HUDEP-2 (cell line): Measurements from ENCODE around the gene GM2A.

ENCODE experiments used
- DNase-seq, 76 experiments: peaks; one replicate each; lab custom pipeline; 2025; ENCODE audit not compliant: unreplicated experiment in 76 of 76; lab: John Stamatoyannopoulos, UW

Gene GM2A

GRCh38 chr5:151252762-151253604 lies at the start of gene GM2A:
GM2A (plus strand) TSS chr5:151253185; CDS start chr5:151253217, 32 bp downstream.
- DNase-seq: peak; percentile 50 to 100 (median 99)

- no peak for DNase-seq
Observed at GRCh38 chr5:151204051-151204450, 48.9 kb upstream of the GM2A start.

DNA sequence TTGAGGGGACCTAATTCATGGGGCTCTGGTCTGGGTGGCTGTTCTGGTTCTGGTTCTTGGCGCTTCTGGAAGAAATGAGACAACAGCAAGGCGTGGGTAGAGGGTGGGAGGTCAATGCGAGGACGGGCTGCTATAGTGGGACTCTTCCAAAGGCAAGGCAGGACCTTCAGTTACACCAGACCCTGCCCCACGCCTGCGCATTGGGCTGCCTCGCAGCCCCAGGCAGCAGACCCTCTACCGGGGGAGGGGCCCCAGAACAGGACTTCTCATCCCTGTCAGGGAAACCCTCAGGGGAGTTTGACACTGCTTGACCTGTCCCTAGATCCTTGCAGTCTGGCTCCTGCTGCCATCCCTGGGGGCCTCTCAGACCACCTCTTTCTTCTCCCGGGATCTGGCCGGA lies 47.6 kb upstream of the GM2A start:
- DNase-seq: no peak

DNA sequence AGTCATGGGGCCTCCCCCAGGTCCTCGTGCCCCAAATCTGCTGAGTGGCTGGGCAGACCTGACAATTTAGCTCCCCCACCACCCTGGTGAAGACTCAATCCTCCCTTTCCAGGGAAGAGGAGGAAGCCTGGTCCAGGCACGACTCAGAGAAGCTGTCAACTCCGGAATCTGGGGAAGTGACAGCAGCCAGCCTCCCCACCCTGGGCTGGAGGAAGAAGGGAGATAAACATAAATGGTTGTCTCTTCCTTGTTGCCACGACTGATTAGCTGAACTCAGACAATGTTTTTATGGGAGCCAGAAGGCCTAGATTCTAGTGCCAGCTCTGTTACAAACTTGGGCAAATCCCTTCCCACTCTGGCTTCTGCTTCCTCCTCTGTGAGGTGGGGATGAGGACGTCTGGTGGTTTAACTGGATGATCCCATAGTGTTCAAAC lies 44.5 kb upstream of the GM2A start:
- DNase-seq: peak in 4 of 76 experiments; percentile 13 to 47 (median 22)

DNA sequence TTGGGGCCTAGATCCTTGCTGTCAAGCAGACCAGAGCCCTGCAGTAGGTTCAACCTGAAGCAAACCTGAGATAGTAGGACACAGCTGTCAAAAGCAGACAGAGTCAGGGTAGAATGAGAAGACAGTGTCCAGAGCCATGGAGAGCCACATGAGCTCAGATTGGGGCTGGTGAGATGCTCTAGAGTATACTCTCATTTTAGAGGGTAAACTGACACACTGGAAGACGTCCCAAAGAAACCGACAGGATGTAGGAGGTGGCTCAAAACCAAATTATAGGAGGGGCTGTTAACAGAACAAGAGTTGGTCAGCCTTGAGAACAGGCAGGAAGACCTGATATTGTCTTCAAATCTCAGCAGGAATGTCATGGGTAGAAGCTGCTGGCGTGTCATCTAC lies 40.6 kb upstream of the GM2A start:
- DNase-seq: no peak

GRCh38 chr5:151213803-151214613 lies 39.0 kb upstream of the GM2A start:
- DNase-seq: peak in 74 of 76 experiments; percentile 20 to 92 (median 83)

DNA sequence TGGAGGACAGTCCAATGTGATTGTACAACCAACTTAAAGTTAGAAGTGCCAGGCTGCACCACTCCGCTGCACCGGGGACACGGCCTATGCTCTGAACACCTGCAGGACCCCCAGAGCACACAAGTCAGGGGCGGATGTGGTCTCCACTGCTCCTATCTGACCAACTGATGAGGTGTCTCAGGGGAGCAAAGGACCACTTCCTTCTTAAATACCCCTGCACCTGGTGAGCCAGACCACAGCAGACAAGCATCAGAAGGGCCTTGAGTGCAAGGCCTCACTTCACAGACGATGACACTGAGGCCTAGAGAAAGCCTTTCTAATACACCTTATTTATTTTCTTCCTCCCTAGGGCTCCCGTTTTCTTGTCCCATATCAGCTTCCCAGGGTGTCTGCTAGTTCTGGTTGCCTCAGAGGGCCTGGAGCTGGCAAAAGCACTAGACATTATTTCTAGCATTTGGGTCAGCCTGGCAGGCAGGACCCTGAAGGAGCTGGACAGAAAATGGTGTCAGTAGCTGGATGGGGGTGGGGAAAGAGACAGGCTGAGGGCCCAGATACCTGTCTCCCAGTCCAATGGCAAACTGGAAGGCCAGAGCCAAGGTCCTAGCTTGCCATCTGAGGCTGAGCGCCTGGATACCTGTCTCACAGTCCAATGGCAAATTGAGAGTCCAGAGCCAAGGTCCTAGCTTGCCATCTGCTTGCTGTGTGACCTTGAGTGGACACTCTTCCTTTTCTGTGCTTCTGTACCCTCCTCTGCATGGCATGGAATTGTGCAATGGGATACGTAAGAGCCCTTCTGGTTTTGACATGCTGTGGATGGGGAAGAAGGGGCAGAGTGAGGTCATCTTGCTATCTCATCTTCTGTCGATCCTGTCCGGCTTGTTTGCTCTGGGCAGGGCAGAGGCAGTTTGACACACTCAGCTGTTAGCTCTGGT lies 38.1 kb upstream of the GM2A start:
- DNase-seq: peak in 1 of 76 experiments; percentile 17

GRCh38 chr5:151215546-151215880 lies 37.5 kb upstream of the GM2A start:
- no peak for DNase-seq

DNA sequence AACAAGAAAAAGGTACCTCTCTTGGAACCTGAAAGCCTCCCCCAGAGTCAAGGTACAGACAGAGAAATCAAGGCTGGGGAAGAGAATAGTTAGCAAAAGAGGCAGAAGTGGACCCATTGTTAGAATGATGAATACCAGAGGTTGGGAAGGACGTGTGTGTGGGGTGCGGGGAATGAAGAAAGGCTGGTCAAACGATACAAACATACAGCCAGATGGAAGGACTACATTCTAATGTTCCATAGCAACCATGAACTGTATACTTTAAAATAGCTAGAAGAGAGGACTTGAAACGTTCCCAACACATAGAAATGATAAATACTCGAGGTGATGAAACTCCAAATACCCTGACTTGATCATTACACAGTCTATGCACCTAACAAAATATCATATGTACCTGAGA lies 36.2 kb upstream of the GM2A start:
- no peak for DNase-seq

DNA sequence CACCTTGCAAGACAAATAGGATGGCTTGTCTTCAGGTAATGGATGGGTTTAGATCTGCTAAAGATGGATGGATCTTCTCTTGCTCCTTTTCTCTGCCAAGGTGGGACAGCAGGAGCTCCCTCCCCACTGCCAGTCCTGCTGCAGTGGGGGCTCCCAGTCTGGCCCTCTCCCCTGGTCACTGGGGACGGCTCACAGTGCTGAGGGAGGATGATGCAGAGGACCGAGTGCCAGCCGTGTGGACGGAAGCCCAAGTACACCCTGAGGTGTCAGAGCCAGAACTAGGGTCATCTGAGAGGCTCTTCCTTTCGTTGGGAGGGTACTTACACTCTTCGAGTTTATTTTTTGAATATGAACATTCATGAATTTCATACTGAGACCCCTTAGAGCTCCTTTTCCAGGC lies 34.8 kb upstream of the GM2A start:
- DNase-seq: no peak

DNA sequence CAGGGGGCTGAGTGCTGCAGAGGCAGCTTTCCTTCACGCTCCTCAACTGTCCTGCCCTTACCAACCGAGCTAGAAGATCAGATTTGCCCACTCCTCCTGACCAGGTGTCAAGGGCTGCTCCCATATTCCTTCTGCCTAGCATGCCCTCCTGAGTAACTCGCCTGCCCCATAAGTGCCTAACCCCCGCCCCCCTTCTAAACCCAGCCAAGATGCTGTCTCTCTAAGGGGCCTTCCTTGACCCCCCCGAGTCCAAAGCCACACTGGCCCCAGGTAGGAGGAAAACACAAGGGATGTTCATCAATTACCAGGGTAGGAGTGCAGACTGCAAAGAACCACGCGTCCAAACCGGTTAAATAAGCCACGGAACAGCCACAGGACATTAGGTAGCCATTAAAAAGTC lies 33.8 kb upstream of the GM2A start:
- no peak for DNase-seq

GRCh38 chr5:151219789-151220188 lies 33.2 kb upstream of the GM2A start:
- DNase-seq: peak in 3 of 76 experiments; percentile 5 to 14 (median 11)

GRCh38 chr5:151221574-151221973 lies 31.4 kb upstream of the GM2A start:
- peak in 4 of 76 experiments; percentile 7 to 10 (median 8) for DNase-seq

GRCh38 chr5:151222054-151222789 lies 30.8 kb upstream of the GM2A start:
- no peak for DNase-seq

- DNase-seq: peak in 58 of 76 experiments; percentile 3 to 67 (median 48)
Observed at GRCh38 chr5:151222790-151223446, 30.1 kb upstream of the GM2A start.

DNA sequence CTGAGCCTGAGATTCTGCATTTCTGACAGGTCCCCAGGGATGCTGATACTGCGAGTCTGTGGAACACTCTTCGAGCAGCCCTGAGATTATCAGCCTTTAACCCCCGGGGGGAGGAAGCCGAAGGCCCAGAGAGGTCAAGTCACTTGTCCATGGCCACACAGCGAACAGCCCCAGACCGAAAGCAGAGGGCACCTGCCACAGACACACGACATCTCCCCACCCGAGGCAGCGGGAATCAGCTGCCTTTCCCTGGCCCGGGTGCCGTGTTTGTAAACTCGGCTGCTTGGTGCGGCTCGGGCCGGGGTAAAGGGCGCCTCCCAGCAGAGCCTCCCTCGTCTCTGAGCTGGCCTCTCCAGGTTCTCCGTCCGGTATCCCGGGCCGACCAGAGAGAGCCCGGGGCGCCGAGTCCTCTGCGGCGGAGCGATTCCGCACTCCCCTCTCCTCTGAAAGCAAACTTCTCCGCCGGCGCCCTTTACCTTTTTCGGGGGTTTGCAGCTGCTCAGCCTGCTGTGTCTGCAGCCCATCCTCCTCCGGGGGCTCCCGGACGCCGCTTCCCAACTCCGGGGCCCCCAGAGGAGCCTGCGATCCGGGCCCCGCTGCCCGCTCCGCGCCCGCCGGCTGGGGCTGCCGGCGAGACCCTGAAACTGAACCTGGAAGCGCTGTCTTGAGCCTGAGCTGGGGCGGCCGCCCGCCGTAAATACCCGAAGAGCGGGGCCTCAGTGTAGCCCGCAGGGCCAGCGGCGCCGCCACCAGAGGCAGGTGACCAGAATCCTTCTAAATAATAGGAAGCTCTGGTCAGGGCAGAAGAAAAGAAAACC lies 29.3 kb upstream of the GM2A start, which contains the start of gene CCDC69:
TSS of gene CCDC69 (minus strand) at position 646 of the 818 bp plus-strand sequence. CDS start at position 524, 122 bp downstream.
- DNase-seq: peak in 66 of 76 experiments; percentile 6 to 79 (median 46)

GRCh38 chr5:151224372-151224771 lies 28.6 kb upstream of the GM2A start:
- no peak for DNase-seq

DNA sequence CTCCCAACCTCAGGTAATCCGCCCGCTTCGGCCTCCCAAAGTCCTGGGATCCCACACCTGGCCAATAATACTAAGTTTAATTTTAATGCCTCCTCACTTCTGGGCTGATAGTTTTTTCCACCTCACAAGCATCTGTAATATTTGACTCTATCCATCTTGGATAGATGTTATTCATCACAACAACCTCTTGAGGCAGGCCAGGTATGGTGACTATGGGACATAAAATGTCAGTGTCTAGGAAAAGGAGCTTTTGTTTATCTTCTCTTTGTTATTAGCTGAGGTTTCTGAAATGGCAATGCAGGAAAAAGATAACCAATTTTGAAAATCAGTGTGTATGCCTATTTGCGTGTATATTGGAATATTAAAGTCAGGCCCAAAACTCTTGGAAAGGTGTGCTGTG lies 27.9 kb upstream of the GM2A start:
- no peak for DNase-seq
